IPS-18c (cell line): ENCODE data around the gene SLC24A1.
"Not testable (repeated sequence)": the region's sequence is repeated elsewhere in the genome, so short reads cannot be mapped to it uniquely, and the experiment has no call there.

Experiments used
- H3K4me3 ChIP-seq: 2 replicates; pipeline ENCODE4 v1.7.0; 2013; ENCODE audit warnings: low read depth, mild to moderate bottlenecking, low read length, moderate library complexity; ENCODE audit not compliant: insufficient read depth
- H3K9me3 ChIP-seq: one replicate; pipeline ENCODE4 v1.6.1; 2013; ENCODE audit warnings: mild to moderate bottlenecking, low read length, moderate library complexity; ENCODE audit not compliant: control insufficient read depth, insufficient read depth

SLC24A1 gene

DNA sequence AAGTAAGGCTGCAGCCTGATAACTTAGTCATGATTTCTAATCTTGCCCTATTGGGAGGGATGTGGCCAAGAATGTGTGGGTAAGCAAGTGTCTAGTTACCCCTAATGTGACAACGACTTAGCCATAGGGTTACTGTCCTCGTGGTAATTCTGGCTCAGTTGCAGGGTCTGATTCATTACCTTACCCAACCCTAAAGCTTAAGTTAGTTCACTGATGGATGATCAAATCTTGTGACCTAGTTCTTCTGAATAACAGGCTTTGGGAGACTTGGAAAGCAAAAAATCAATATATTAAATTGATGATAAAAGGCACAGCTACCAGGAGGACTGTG is 9.2 kb upstream of the SLC24A1 start:
- Histone ChIP-seq H3K9me3 (no peaks in the 10 kb centered on the region), H3K4me3 (no peak overlapping the region)

DNA sequence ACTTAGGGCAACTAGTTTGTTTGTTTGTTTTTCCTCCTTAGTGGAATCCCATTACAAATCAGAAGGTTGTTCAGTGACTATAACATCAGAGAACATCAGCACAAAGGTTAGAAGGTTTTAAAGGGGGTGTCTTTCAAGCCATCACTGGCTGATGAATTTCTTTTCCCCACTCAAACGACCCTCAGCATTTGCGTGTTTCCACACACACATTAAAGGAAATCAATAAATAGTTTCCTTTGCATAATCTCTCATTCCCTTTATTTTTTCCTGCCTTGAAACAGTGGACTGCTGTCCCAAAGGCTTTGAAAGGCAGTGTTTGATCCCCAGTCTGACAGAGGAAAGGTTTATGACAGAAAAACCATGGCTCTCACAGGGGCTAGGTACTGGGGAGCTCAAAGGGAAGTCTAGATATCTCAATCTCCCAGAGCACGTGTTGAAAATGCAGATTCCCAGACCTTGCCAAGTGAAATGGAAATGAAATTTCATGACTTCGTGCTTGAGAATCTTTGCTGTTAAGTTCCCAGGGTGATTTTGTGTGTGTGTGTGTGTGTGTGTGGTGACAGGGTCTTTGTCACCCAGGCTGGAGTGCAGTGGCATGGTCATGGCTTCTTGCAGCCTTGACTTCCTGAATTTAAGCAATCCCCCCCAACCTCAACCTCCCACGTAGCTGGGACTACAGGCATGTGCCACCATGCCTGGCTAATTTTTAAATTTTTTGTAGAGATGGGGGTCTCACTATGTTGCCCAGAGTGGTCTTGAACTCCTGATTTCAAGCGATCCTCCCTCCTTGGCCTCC is 8.6 kb upstream of the SLC24A1 start:
- H3K9me3 ChIP-seq, result no peaks in the 10 kb centered on the region
- no peak overlapping the region for H3K4me3 ChIP-seq

DNA sequence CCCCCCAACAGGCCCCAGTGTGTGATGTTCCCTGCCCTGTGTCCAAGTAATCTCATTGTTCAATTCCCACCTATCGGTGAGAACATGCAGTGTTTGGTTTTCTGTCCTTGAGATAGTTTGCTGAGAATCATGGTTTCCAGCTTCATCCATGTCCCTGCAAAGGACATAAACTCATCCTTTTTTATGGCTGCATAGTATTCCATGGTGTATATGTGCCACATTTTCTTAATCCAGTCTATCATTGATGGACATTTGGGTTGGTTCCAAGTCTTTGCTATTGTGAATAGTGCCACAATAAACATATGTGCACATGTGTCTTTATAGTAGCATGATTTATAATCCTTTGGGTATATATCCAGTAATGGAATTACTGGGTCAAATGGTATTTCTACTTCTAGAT is 5.9 kb upstream of the SLC24A1 start:
- not testable (repeated sequence) for H3K4me3 ChIP-seq, H3K9me3 ChIP-seq

DNA sequence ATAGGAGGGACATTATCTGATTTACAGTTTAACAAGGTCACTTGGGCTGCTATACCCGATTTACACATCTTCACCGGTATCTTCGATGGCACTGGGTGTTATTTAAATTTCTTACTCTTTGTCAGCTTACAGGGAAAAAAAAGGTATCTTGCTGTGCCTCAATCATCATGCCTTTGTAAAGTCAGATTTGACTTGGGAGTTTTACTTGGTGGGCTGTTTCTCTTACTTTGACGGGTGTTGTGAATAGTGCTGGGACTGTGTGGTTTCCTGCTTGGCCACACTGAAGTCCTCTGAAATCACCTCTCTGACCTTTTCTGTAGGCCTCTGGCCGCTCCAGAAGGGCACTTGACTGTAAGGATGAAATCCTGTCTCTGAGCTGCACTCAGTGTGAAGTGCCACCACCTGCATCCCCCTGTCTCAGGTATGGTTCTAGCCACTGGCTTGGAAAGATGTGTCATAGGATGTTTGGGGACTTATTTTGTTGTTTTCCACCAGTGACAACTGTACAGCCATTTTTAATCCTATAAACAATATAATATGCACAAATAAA is 3.1 kb upstream of the SLC24A1 start:
- H3K9me3 ChIP-seq, result no peaks in the 10 kb centered on the region
- no peak overlapping the region for H3K4me3 ChIP-seq

DNA sequence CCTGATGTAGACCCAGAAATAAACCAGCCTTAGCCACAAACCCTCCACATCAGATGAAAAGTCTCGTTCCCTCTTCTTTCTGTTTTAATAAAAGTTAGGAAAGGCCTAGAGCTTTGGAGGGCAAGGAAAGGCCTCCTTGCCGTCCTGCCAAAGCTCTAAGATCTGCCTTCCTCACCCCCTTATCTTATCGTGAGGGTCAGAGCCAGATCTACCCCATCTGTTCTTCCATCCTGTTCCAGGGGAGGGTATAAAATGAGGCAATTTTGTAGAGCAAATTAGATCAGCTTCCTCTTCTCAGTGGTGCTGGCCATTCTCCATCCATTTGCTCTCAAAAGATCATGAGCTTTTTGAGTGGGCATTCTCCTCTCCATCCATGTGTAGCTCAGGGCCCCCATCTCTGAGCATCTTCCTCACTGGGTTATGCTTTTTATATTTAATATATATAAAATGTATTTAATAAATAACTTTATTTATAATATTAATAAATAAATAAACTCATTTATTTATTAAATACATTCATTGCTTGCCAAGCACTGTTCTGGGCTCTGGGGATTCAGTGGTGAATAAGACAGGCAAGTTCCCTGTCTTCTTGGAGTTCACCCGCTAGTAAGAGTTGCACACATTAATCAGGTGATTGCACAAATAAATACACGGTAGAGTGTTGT is 2.0 kb upstream of the SLC24A1 start:
- H3K9me3 ChIP-seq, result no peaks in the 10 kb centered on the region

DNA sequence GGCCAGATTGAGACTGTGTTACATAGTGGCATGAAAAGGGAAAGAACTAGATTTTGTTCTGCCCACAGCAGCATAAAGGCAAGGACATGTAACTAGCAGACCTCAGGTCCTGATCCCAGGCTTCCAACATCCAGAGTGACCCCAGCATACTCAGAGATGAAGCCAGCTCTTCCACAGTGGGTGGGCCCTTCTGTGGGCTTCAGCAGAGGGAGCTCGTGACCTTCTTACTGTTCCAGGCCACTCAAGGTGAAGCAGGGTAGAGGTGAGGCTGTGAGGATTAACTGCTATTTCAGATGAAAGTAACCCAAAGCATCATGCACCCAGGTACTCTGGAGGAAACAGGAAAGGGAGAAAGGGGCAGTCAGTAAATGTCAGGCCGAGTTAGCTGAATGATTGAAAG is 905 bp upstream of the SLC24A1 start:
- Histone ChIP-seq H3K9me3 (no peaks in the 10 kb centered on the region), H3K4me3 (no peak overlapping the region)

More for the DNA sequence above, 2.0 kb upstream of the SLC24A1 start:
- H3K4me3 ChIP-seq, result no peak overlapping the region

DNA sequence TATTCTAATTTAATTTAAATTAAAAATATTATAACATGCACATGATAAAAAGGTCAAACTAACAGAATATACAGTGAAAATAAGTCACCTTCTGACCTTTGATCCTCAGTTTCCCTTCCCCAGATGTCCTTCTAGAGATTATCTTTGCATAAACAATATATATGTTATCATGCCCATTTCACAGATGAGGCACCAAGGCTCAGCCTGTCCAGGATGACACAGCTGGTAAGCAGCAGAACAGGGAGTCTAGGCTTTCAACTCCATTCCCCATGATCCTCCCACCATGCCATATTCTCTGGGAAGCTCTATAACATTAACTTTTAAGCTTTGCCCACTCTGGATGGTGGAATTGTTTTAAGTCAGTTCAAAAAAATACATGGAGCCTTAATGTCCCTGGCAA is 1.4 kb downstream of the SLC24A1 start:
- no peak overlapping the region for H3K4me3 ChIP-seq
- H3K9me3 ChIP-seq, result no peaks in the 10 kb centered on the region

DNA sequence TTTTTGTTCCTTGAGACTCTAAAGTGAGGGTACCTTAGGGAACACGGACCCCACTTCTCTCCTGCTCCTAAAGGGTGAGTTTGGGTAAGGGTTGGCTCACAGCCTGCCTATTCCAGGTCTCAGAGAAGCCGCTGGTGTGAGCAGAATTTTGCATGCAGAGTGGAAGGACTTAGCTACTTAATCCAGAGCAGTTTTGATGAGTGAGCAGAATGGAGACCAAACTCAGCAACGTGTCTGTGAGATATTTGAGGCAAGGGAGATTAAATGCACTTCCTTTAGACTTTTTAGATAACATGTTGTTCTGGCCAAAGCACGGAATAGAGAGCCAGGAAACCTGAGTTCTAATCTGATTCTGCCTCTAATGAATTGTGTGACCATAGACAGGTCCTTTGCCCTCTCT is 5.1 kb downstream of the SLC24A1 start:
- no peak overlapping the region for H3K4me3 ChIP-seq
- no peaks in the 10 kb centered on the region for H3K9me3 ChIP-seq

DNA sequence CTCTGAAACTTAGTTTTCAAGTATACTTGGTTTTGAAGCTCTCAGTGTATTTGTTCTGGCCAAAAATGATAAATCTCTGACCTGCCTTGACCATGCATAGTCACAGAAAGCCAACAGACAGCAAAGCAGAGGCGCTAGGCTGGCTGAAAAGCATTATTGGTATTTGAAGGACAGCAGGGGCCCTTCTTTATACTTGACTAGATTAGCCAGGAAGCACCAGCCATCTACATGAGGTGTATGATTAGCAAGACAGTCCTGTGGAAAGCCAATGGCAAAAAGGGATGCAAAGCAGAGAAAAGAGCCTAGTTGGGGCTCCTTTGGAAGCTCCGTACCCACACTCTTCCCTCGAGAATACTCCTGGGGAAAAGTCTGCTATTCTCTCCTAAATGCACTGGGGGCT is 7.8 kb downstream of the SLC24A1 start:
- Histone ChIP-seq H3K4me3 (no peak overlapping the region), H3K9me3 (no peaks in the 10 kb centered on the region)

DNA sequence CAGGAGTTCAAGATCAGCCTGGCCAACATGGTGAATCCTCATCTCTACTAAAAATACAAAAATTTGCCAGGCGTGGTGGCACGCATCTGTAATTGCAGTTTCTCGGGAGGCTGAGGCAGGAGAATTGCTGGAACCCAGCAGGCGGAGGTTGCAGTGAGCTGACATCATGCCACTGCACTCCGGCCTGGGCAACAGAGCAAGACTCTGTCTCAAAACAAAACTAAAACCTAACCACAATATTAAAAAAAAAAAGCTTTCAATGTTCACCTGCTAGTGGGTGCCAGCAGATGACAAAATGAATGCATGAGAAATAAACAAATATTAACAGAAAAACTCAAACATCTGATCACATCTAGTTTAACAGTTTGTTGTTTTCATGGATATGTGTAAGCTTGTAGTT is 9.0 kb downstream of the SLC24A1 start:
- Histone ChIP-seq H3K9me3 (no peaks in the 10 kb centered on the region), H3K4me3 (no peak overlapping the region)

DNA sequence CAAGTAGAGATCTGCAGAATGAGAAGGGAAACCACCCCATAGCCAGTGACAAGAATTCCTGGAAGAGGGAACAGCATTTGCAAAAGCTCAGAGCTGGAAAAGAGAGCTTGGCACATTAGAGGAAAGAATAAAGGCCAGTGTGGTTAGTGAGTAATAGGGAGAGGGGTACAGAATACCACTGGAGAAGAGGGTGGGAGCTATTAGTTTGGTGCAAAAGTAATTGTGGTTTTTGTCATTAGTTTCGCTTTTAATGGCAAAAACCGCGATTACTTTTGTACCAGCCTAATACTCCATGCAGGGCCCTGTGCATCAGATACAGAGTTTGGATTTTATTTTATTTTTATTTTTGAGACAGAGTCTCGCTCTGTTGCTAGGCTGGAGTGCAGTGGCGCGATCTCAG is 9.8 kb downstream of the SLC24A1 start:
- H3K4me3 ChIP-seq, result no peak overlapping the region
- no peaks in the 10 kb centered on the region for H3K9me3 ChIP-seq

DNA sequence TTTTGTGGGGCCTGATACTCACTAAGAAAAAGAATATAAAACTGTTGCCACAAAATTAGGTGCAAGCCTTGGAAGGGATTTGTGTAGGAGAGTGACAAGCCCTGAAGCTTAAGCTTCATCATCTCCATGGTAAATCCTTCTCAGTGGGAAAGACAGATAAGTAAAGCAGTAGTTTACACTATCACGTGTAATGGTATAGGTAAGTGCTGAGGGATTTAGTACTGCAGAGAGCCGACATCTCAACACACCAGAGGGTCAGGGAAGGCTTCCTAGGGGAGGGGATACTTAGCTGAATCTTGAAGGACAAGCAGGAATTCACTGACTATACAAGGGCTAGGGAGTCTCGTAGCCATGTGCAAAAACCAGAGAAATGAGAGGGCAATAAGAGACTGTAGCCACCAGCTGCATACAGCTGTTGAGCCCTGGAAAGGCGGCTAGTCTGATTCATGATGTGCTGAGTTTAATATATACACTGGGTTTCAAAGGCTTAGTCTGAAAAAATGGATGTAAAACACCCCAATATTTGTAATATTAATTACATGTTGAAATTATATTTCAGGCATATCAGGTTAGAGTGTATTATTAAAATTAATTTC is 11.1 kb downstream of the SLC24A1 start:
- no peaks in the 10 kb centered on the region for H3K9me3 ChIP-seq
- H3K4me3 ChIP-seq, result no peak overlapping the region

DNA sequence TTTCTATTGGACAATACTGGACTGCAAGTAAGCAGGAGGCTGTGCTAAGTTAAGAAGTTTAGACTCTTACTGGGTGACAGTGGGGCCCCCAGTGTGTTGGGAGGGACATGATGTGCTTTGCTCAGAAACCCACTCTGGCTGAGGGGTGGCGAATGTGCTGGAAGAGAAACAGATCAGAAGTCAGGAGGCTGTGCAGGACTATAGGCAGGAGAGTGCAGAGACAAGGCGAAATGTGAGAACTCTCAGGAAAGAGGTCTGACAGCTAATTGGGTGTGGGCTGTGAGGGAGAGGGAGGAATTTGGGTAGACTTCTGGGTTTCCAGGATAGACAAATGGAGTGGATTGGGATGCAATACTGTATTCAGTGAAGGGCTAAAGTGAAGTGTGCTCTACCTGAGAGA is 12.0 kb downstream of the SLC24A1 start:
- no peak overlapping the region for H3K4me3 ChIP-seq
- no peaks in the 10 kb centered on the region for H3K9me3 ChIP-seq

DNA sequence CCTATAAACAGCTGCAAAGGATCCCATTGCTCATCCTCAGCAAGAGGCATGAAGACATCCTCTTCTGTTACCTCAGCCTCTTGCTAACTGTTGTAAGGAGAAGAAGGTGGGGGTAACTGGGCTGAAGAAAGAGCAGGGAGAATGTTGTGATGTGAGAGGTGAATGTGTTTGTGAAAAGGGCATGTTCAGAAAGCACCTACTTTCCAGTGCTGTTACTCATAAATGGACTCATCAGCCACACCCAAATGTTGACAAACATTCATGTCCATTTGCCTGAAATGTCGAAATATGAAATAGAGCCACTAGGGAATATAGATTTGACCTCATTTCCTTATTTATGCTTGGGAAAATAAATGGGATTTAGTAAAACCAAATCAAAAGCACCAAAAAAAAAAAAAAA is 12.6 kb downstream of the SLC24A1 start:
- Histone ChIP-seq H3K4me3 (no peak overlapping the region), H3K9me3 (no peaks in the 10 kb centered on the region)

DNA sequence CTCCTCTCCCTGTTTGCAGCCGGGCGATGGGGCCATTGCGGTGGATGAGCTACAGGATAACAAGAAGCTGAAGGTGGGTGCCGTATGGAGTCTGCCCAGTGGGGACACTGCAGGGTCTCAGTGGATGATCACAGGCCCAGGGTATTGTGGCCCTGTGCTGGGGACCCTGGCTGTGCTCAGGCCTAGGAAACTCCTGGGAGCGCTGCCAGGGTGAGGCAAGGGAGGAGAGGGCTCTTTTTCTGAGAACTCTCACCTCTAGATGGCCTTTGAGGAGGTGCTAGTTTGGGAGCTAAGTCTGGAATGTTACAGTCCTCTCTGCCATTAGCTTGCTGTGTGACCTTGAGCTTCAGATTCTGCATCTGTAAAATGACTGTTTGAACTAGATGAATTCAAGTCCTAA is 16.4 kb downstream of the SLC24A1 start:
- H3K4me3 ChIP-seq, result no peak overlapping the region
- H3K9me3 ChIP-seq, result no peaks in the 10 kb centered on the region

DNA sequence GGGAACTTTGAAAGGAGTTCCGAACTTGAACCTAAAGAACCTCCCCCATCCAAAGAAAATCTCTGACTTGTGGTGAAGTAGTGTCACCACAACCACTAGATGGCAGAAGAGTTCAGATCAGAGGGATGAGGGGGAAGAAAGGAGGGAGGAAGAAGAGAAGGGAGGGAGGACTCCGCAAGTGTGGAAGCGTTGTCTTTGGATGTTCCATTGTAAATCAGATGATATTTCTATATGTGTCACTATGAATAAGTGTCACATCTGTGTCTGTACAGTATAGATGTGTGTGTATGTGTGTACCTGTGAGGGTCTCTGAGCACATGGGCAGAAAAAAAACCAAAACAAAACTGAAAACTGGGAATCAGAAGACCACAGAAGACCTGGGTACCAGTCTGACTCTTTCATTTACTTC is 16.9 kb downstream of the SLC24A1 start:
- H3K9me3 ChIP-seq, result no peaks in the 10 kb centered on the region
- H3K4me3 ChIP-seq, result no peak overlapping the region

DNA sequence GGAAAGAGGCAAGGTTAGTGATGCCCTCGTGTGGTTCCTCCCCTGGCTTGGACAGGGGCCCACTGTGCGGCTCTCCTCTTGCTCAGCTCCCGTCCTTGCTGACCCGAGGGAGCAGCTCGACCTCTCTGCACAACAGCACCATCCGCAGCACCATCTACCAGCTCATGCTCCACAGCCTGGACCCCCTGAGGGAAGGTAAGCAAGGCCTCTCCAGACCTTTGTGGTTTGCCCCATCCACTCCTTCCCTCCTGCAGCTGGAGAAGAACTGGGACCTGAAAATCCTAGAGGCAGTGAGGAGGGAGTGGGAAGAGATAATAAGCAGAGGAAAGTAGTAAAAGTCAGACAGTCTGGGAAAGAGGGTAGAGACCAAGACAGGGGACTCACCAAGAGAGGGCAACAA is 17.8 kb downstream of the SLC24A1 start:
- Histone ChIP-seq H3K9me3 (no peaks in the 10 kb centered on the region), H3K4me3 (no peak overlapping the region)

DNA sequence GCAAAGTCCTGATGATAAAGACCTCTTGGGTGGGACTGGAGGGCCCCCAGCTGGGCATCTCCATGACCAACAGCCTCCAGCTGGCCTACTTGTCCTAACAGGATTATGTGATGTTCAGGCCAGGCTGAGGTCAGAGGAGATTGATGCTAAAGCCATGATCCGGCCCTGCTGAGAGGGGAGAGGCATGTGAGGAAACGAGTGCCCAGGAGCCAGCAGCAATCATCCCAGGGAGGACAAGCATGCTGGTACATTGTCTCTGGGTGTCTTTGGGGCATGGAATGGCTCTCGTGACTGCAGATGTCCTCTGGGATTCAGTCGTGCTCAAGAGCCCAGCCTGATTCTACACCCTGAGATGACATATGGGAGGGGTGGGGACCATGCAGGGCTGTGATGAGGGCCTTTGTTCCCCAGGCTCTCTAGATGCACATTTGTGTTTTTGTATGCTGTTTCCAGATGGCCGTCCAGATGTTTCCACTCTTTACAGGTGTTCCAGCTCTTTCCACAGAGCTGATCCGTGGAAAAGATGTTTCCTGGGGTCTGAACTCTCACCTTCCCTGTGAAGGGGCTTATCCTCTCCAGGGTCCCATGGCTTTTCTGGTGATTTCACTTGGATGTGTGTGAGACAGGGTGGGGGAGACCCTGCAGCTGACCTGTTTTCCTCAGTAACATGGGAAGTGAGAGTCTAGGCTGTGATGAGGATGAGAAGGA is 20.2 kb downstream of the SLC24A1 start:
- H3K9me3 ChIP-seq, result no peaks in the 10 kb centered on the region
- H3K4me3 ChIP-seq, result no peak overlapping the region
